Glomerular visceral epithelial cell (primary cell): ENCODE data around the gene ZNF646.

Experiments used
- DNase-seq: peaks from one replicate; pipeline ENCODE4 v3.0.0-alpha.2; 2016; ENCODE audit errors: extremely low spot score

Gene ZNF646

DNA sequence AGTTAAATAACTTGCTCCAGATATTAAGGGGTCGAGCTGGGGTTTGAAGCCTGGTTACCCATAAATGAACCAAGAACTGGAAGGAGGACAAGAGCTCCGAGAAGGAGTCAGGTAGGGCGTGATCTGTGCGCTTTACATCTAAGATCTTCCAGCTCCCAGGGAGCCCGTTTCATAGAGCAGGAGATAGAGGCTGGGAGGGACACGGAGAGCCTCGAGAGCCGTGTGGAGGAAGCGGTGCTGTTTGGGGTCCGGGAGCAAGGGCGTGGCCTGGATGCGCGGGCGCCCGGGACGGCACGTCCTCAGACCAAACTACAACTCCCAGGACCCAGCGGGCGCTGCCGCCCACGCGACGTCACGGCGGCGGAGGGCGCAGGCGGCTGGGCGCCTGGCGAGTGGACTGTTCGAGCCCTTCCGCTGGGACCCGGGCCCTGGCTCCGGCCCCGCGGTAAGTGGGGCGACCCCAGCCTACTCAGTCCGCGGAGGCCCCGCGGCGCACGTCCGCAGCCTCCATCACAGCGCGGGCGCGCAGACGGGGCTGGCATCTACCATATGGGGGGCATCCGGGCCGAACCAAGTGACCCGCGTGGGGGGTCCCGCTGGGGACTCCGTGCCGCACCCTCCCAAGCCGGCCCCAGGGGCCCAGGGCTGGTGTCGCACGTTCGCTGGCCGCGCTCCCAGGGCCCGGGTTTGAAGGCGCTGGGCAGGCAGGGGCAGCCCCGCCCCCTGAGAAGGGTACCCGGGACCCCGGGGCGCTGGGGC lies 34.0 kb downstream of the ZNF646 start, which contains the start of gene BCKDK:
Gene BCKDK, plus strand, starts transcription at position 352 of the 759 bp plus-strand sequence. CDS start 838 bp downstream, outside the sequence.
- DNase-seq: peak; percentile 68

DNA sequence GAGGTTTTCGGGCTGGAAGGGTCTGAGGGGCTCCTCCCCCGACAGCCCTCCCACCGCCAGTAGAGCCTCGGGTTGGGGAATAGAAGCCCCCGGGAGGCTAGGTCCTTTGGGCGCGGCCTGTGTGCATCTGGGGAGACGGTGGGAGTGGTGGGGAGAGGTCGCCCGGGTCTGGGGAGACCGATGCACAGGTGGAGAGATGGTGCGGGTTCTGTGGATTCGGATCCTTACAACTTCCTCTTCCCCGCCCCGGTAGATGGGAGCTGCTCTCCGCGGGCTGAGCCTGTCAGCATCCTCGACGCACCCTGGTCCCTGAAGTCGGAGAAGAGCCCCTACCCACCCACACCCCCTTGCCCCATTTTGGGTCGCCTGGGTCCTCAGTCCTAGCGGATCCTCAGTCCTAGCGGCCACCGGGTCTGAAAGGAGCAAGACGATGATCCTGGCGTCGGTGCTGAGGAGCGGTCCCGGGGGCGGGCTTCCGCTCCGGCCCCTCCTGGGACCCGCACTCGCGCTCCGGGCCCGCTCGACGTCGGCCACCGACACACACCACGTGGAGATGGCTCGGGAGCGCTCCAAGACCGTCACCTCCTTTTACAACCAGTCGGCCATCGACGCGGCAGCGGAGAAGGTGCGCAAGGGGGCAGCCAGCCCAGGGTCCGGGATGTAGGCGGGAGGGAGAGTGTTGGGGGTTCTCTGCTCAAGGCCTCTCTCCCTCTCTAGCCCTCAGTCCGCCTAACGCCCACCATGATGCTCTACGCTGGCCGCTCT lies 34.8 kb downstream of the ZNF646 start:
- no peak for DNase-seq

DNA sequence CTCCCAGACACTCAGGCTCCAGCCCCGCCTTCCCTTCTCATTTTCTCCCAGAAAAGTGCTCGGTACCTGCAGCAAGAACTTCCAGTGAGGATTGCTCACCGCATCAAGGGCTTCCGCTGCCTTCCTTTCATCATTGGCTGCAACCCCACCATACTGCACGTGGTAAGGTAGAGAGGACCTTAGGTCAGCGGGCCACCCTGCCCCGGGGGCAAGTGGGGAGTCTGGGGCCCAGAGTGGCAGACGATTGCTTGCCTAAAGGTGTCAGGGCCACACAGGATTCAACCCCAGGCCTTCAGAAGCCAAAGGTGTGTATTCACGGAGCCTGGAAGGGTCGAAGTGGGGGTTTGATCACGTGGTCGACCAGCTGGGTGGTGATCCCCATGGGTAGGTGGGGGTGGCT lies 35.4 kb downstream of the ZNF646 start:
- no peak for DNase-seq

DNA sequence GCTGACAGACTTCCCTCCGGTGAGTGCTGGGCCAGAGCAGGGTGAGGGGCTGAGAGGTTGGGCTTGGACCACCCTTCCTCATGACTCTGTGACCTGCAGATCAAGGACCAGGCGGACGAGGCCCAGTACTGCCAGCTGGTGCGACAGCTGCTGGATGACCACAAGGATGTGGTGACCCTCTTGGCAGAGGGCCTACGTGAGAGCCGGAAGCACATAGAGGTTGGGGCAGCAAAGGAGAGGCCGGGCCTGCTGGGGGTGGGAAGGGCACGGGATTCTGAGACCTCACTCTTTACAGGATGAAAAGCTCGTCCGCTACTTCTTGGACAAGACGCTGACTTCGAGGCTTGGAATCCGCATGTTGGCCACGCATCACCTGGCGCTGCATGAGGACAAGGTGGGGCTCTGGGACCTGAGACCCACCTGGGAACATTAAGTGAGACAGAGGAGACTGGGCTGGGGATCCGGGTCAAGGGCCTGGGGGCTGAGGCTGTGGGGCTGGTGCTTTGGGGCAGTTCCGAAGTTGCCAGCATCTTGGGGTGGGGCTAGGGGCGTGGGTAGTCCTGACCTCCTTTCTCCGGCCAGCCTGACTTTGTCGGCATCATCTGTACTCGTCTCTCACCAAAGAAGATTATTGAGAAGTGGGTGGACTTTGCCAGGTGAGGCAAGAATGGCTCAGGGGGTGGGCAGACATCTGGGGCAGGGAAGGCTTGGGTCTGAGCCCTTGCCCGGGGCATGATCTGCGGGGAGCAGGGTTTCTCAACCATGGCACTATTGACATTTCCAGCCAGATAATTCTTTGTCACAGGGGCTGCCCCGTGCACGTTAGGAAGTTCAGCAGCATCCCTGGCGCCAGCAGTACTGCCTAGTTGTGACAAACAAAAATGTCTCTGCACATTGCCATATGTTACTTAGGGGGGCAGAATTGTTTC lies 36.1 kb downstream of the ZNF646 start:
- DNase-seq: no peak

DNA sequence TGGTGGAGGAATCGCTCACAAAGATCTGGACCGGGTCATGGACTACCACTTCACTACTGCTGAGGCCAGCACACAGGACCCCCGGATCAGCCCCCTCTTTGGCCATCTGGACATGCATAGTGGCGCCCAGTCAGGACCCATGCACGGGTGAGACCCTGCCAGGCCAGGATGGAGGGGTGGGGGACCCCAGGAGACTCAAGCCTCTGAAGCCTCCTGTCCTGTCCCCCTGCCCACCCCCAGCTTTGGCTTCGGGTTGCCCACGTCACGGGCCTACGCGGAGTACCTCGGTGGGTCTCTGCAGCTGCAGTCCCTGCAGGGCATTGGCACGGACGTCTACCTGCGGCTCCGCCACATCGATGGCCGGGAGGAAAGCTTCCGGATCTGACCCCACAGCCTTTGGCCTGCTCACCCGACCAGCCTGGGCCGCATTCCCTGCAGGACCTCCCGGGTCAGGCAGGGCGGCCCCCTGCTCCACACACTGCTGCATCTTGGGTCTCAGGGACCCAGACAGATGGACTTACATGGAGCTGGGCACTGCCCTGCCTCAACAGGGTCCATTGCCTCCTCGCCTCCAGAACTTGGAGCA lies 37.8 kb downstream of the ZNF646 start:
- DNase-seq: no peak

DNA sequence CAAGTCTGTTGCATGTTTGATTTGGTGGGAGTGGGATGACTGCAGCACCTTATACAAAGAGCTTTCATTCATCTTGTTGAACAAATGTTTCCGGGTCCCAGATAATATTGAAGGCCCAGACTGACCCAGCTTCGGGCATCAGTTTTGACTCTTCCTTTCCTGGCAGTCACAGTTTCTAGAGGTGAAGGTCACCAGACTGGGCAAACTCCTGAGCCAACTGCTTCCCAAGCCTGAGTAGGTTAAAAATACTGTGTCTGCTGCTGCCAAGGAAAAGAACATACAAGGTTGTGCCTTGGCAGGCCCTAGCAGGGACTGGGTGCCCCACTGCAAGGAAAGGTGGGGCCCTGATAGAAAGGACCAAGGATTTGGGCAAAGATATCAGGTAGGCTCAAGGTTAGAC lies 38.5 kb downstream of the ZNF646 start:
- DNase-seq: no peak

DNA sequence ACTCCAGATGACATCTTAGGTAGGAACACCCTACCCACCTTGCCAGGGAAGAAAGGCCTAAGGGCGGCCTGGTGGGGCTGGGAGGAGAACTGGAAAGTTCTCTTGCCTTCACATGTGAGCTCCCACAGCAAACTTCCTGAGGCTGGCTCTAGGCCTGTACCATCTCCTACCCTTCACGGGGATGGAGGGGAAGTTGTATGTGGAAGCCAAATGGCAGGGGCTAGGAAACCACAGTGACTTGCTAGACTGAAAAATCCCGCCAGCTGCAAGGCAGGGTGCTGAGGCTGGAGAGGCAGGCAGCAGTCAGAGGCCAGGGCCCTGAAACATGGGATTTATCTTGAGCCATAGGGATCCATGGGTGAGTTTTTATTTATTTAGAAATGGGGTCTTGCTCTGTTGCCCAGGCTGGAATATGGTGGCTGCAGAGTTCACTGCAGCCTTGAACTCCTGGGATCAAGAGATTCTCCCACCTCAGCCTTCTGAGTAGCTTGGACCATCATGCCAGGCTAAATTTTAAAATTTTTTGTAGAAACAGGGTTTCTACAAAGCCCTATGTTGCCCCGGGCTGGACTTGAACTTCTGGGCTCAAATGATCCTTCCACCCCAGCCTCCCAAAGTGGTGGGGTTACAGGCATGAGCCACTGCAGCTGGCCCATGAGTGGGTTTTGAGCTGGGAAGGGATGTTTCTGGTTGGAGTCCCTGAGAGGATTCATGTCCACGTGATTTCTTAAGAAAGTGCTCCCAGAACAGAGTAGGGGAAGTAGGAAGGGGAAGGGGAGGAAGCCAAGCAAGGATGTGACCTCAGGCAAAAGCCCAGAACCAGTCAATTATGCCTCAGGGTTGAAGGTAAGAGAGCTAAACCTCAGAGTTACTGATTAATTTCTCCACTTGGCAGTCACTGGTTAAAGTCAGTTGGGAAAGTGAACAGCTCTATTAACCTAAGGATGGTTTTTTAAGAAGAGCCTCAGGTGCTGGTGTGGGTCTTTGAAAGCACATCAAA lies 39.2 kb downstream of the ZNF646 start:
- DNase-seq: peak; percentile 82

DNA sequence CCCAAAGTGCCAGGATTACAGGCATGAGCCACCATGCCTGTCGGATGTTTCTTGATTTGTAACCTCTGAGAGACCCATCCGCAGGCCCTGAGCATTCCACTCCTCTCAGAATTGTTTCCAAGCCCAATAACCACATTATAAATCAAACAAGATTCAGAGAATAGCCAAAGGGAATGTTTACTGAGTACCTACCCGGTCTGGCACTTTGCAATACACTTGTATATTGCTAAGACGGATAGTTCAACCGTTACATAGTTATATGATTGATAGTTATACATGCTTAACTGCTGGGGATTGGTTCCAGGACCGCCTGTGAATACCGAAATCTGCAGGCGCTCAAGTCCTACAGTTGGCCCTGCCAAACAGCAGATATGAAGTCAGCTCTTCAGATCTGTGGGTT lies 40.2 kb downstream of the ZNF646 start:
- DNase-seq: no peak

DNA sequence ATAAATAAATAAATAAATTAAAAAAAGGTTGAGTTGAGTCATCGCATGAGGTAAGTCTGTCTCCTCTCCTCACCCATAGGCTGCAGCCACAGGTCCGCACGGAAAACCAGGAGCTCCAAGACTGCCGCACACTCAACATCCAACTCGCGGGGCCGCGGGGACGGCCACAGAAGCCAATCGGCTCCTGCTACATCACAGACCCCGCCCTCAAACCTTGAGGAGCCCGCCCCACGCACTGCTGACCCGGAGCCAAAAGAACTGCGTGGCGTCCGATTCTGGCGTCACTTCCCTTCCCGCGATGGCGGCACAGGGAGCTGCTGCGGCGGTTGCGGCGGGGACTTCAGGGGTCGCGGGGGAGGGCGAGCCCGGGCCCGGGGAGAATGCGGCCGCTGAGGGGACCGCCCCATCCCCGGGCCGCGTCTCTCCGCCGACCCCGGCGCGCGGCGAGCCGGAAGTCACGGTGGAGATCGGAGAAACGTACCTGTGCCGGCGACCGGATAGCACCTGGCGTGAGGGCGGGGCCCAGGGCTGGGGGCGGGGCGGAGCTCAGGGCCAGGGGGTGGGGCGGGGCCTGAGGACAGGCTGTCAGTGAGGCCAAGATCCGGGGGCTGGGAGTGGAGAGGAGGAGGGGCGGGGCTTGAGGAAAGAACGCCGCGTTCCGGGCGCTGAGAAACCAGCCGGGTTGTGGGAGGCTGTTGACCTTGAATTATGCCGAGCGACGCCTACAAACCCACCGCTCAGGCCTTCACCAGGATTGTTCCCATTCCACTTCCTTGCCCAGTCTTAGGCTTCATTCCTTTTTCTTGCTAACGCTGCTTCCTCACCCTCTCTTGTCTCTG lies 43.4 kb downstream of the ZNF646 start, which contains the start of gene KAT8:
Gene KAT8, plus strand, starts transcription at position 281 of the 839 bp plus-strand sequence. Its CDS starts 18 bp downstream, at position 299.
- peak; percentile 98 for DNase-seq

DNA sequence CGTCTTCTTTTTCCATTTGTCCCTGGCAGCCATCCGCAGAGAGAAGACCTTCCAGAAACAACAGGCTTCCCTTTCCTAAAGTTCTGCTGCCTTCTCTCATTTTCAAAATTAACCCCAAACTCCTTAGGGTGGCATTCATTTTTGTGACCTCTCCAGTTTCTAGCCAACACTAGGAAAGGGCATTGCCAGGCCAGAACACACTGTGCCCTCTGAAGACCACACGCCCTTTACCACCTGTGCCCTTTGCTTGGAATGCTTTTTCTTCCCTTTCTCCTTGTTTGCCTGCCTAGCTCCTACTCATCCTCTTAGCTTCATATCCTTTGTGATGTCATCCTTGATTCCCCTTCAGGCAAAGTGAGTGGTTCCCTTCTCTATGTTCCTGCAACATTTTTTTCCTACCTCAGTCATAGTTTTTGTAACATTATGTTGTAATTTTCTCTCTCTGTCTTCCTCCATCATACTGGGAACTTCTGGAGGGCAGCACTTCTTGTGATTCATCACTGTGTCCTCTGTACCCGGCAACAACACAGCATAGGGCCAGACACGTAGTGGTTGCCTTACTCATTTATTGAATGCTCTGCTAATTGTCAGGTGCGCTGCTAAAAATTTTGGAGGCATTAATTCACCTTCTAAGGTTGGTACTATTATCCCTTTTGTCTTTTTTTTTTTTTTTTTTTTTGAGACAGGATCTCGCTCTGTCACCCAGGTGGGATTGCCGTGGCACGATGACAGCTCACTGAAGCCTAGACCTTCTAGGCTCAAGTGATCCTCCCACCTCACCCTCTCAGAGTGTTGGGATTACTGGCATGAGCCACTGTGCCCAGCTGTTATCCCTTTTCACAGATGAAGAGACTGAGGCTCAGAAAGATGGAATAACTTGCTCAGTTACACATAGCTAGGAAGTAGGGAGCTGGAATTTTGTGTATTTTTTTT lies 44.3 kb downstream of the ZNF646 start:
- no peak for DNase-seq

DNA sequence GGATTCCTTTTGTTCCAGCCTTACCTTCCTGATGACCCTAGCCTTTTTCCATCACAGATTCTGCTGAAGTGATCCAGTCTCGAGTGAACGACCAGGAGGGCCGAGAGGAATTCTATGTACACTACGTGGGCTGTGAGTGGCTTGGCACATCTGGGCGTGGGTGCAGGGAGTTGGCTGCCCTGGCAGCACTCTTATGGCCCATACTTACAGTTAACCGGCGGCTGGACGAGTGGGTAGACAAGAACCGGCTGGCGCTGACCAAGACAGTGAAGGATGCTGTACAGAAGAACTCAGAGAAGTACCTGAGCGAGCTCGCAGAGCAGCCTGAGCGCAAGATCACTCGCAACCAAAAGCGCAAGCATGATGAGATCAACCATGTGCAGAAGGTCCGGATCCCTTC lies 45.9 kb downstream of the ZNF646 start:
- no peak for DNase-seq

DNA sequence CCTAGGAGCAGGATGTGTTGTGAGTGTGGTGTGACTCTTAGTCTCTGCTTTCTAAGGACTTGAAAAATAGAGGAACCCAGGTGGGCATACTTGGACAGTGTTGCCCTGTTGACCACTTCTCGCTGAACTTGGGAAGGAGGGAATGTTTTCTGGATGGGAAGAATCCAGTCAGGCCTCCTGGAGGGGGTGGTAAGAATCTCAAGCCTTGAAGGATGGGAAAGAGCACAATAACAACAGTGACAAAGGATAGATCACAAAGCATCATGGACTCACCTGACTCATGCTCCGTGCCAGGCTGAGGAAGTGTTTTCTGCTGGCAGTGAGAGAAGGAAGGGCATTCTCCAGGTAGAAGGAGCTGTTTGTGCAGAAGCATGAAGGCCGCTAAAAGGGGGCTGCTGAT lies 51.6 kb downstream of the ZNF646 start:
- DNase-seq: no peak

DNA sequence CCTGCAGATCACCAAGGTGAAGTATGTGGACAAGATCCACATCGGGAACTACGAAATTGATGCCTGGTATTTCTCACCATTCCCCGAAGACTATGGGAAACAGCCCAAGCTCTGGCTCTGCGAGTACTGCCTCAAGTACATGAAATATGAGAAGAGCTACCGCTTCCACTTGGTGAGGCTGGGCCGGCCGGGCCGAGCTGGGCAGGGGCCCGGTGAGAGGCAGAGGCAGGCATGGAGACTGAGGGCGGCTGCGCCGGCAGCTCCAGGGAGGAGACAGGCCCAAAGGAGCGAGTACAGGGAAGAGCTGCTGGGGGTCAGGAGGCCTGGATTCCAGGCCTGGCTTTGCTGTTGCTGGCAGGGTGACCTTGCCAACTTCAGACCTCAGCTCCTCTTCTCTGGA lies 53.0 kb downstream of the ZNF646 start:
- no peak for DNase-seq

DNA sequence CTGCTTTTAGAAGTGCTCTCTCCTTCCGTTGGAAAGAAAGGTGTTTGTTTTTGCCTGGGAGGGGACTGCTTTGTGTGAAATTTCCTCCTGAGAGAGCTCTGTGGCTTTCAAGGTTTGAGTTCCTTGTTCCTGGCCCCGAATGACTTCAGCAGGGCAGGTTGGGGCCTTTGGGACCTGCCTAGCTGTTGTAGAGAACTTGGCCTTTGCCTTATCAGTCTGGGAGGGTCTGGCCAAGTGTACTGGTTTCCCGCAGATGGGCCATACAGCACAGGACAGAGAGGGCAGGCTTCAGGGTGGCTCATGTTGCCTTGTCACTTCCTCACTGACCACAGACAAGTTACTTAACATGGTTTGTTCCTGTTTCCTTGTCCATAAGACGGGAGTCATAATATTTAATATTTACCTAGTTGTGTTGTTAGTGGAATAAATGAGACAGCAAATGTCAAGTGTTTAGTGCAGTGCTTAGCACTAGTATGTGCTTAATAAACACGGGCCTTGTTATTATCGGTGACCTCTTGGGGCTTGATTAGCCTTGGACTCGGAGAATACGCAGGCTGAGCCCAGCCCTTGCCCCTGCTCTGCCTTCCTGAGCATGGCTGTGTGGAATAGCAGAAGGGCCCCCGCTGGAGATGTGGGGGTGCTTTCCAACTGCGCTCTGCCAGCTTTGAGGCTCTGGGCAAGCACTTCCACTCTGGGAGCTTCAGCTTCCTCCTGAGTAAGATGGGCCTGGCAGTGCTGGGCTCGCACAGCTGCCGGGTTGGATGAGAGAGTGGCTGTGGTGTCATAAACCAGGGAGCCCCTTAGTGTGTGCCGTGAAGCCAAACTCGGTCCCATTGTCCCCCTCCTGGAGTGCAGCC lies 54.7 kb downstream of the ZNF646 start:
- no peak for DNase-seq

DNA sequence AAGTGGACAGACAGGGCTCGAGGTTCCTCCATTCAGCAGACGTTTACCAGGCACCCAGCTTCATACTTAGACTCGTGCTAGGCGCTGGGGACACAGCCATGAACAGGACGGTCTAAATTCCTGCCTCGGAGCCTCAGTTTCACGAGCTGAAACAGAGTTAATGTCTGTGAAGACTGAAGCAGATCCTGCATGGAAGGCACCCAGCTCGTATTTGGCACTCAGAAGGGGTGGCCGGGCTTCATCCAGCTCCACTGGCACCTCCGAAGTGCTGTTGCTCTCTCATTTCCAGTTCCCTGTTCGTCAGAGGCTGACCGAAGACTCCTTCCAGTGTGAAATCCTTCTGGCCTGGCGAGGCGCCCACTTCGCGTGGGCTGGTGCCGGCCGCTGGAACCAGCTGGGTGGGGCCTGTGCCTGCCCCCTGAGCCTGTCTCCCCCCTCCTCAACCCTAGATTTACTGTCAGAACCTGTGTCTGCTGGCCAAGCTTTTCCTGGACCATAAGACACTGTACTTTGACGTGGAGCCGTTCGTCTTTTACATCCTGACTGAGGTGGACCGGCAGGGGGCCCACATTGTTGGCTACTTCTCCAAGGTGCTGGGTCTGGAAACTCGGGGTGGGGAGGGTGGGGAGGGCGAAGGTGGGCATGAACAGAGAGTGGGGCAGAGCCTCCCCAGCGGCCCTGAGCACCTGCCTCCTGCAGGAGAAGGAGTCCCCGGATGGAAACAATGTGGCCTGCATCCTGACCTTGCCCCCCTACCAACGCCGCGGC lies 55.5 kb downstream of the ZNF646 start:
- no peak for DNase-seq

DNA sequence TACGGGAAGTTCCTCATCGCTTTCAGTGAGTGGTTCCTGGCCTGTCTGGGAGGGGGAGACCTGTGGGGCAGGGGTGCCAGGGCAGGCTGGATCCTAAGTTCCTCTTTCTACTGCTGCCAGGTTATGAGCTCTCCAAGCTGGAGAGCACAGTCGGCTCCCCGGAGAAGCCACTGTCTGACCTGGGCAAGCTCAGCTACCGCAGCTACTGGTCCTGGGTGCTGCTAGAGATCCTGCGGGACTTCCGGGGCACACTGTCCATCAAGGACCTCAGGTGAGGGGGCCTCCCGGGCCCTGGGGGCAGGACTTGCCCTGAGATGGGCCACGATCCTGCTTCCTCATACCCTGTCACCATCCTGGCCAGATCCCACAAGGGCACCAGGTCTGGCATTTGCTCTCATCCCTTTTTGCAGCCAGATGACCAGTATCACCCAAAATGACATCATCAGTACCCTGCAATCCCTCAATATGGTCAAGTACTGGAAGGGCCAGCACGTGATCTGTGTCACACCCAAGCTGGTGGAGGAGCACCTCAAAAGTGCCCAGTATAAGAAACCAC lies 56.2 kb downstream of the ZNF646 start:
- no peak for DNase-seq
